OCI-LY7 (cell line): ENCODE measurements around the gene SLC6A12. TPM values are rescaled to one million over a fixed set of nuclear protein-coding genes. Genes with fewer than 3 reads are reported as not detected.

Source experiments
- BruUV-seq: library from RNA; stranded (reverse); fragments of 400-500 nt; replicated peaks from 2 replicates; lab custom pipeline; 2021; lab: Mats Ljungman, UMichigan
- CTCF ChIA-PET: fragments of 300-600 bp; sonication (Branson Sonifier 250); formaldehyde crosslinking; loops from one replicate; lab custom pipeline; 2022; ENCODE audit warnings: antibody characterized with exemption; ENCODE audit not compliant: unreplicated experiment; lab: Charles Lee
- POLR2A ChIA-PET: fragments of 300-600 bp; sonication (Branson Sonifier 250); formaldehyde crosslinking; loops from one replicate; lab custom pipeline; 2022; ENCODE audit warnings: antibody characterized with exemption; lab: Charles Lee
- DNase-seq: peaks from one replicate; pipeline ENCODE4 v3.0.0-alpha.2; 2015; ENCODE audit warnings: low spot score
- H2AFZ ChIP-seq: fragments of 200-600 bp; sonication (generic), shearing (Covaris generic); 2 replicates; pipeline ENCODE4 v1.6.1; 2014; ENCODE audit warnings: mild to moderate bottlenecking, antibody characterized with exemption, low read length, moderate library complexity
- H3K27ac ChIP-seq: fragments of 200-600 bp; sonication (generic); 2 replicates; pipeline ENCODE4 v1.5.1; 2014; ENCODE audit warnings: mixed run types, low read depth, mild to moderate bottlenecking, moderate library complexity, low read length, inconsistent platforms; ENCODE audit not compliant: poor library complexity, severe bottlenecking
- H3K36me3 ChIP-seq: fragments of 200-600 bp; sonication (generic); 2 replicates; pipeline ENCODE4 v1.6.1; 2014; ENCODE audit warnings: mild to moderate bottlenecking, antibody characterized with exemption, low read length, moderate library complexity, mixed read lengths; ENCODE audit not compliant: insufficient read depth
- H3K4me1 ChIP-seq: fragments of 200-600 bp; sonication (generic); 2 replicates; pipeline ENCODE4 v1.5.1; 2014; ENCODE audit warnings: mild to moderate bottlenecking, low read length; ENCODE audit not compliant: insufficient read depth, poor library complexity, severe bottlenecking
- H3K4me2 ChIP-seq: fragments of 200-600 bp; sonication (generic); 2 replicates; pipeline ENCODE4 v1.6.1; 2014; ENCODE audit warnings: mild to moderate bottlenecking, low read length
- H3K4me3 ChIP-seq: fragments of 200-600 bp; sonication (generic); 2 replicates; pipeline ENCODE4 v1.5.1; 2014; ENCODE audit warnings: mild to moderate bottlenecking, low read depth, low read length; ENCODE audit not compliant: poor library complexity, severe bottlenecking
- H3K79me2 ChIP-seq: fragments of 200-600 bp; sonication (generic); 2 replicates; pipeline ENCODE4 v1.6.1; 2016; ENCODE audit warnings: low read depth, mild to moderate bottlenecking, low read length, moderate library complexity, mixed read lengths; ENCODE audit not compliant: insufficient read depth
- H3K9me2 ChIP-seq: fragments of 200-600 bp; sonication (generic); 2 replicates; pipeline ENCODE4 v1.6.1; 2016; ENCODE audit warnings: mild to moderate bottlenecking, low read length, mixed read lengths; ENCODE audit not compliant: insufficient read depth
- H3K9me3 ChIP-seq: fragments of 200-600 bp; sonication (generic); 2 replicates; pipeline ENCODE4 v1.6.1; 2014; ENCODE audit warnings: mild to moderate bottlenecking, mixed run types, low read length, mixed read lengths
- H4K20me1 ChIP-seq: fragments of 200-600 bp; sonication (generic); 2 replicates; pipeline ENCODE4 v1.6.1; 2014; ENCODE audit warnings: mild to moderate bottlenecking, antibody characterized with exemption, low read length, moderate library complexity, mixed read lengths; ENCODE audit not compliant: insufficient read depth
- CTCF ChIP-seq: fragments of 200-600 bp; sonication (generic); conservative IDR thresholded peaks from 2 replicates; pipeline ENCODE4 v1.5.1; 2014; ENCODE audit warnings: mild to moderate bottlenecking, antibody characterized with exemption, low read length, moderate library complexity, mixed read lengths
- EZH2phosphoT487 ChIP-seq: fragments of 200-600 bp; sonication (generic); IDR thresholded peaks from 2 replicates; pipeline ENCODE4 v1.6.1; 2018; ENCODE audit warnings: low read depth, borderline replicate concordance, mild to moderate bottlenecking, mixed run types, antibody characterized with exemption, low read length, moderate library complexity, mixed read lengths
- intact Hi-C: fragments of 100-400 bp; cut with micrococcal nuclease; formaldehyde crosslinking; loops from one replicate; pipeline ENCODE4 v1.10.0; 2022; ENCODE audit not compliant: unreplicated experiment
- total RNA-seq, 2 experiments: library from RNA; depleted of rRNA in 1 of 2; stranded (reverse); fragments of >200 nt in 1 of 2; shearing (Covaris generic) in 1 of 2; gene quantifications; 2 replicates each; pipeline ENCODE4 v1.2.3, GENCODE V29; 2014 to 2022

The SLC6A12 gene
- total RNA-seq, 2 experiments from 2014 or later, result not detected

GRCh38 chr12:186006-186625, 27.8 kb downstream of the SLC6A12 start:
- ChIA-PET CTCF (no interaction called here), POLR2A (no interaction called here)
- no peak overlapping the region for H2AFZ ChIP-seq
- no peaks in the 10 kb centered on the region for H3K36me3 ChIP-seq
- H3K4me1 ChIP-seq, result no peaks in the 10 kb centered on the region
- no peak overlapping the region for H3K4me3 ChIP-seq
- H3K27ac ChIP-seq, result no peak overlapping the region
- no peaks in the 10 kb centered on the region for H3K9me2 ChIP-seq
- intact Hi-C loops, result no loop called here
- TF ChIP-seq EZH2phosphoT487, result no peak
- TF ChIP-seq CTCF, result no peak
- H3K79me2 ChIP-seq, result no peaks in the 10 kb centered on the region
- no peak overlapping the region for H3K4me2 ChIP-seq
- no peak for DNase-seq
- no peaks in the 10 kb centered on the region for H4K20me1 ChIP-seq
- no TSS peak for BruUV-seq
- H3K9me3 ChIP-seq, result no peaks in the 10 kb centered on the region

GRCh38 chr12:185576-185955, 28.4 kb downstream of the SLC6A12 start:
- Histone ChIP-seq H3K4me3 (no peak overlapping the region), H3K36me3 (no peaks in the 10 kb centered on the region), H3K79me2 (no peaks in the 10 kb centered on the region), H3K4me1 (no peaks in the 10 kb centered on the region), H3K9me2 (no peaks in the 10 kb centered on the region), H2AFZ (no peak overlapping the region), H3K9me3 (no peaks in the 10 kb centered on the region), H3K27ac (no peak overlapping the region), H4K20me1 (no peaks in the 10 kb centered on the region), H3K4me2 (no peak overlapping the region)
- ChIA-PET CTCF (no interaction called here), POLR2A (no interaction called here)
- no peak for DNase-seq
- TF ChIP-seq EZH2phosphoT487, result no peak
- no peak for TF ChIP-seq CTCF
- no TSS peak for BruUV-seq
- intact Hi-C loops, result no loop called here

- no peak overlapping the region for H2AFZ ChIP-seq
- ChIA-PET POLR2A (no interaction called here), CTCF (no interaction called here)
- H3K9me2 ChIP-seq, result no peaks in the 10 kb centered on the region
- intact Hi-C loops, result no loop called here
- no peaks in the 10 kb centered on the region for H3K36me3 ChIP-seq
- TF ChIP-seq EZH2phosphoT487, result no peak
- no peak for TF ChIP-seq CTCF
- H4K20me1 ChIP-seq, result no peaks in the 10 kb centered on the region
- no peaks in the 10 kb centered on the region for H3K4me1 ChIP-seq
- no peak overlapping the region for H3K4me3 ChIP-seq
- BruUV-seq, result no TSS peak
- no peak overlapping the region for H3K27ac ChIP-seq
- DNase-seq, result no peak
- H3K79me2 ChIP-seq, result no peaks in the 10 kb centered on the region
- H3K9me3 ChIP-seq, result no peaks in the 10 kb centered on the region
- no peak overlapping the region for H3K4me2 ChIP-seq
Observed at GRCh38 chr12:184811-185575, 29.0 kb downstream of the SLC6A12 start.
